Measurements from ENCODE around the gene TBC1D10A. TPM values are rescaled to one million over a fixed set of nuclear protein-coding genes. Genes with fewer than 3 reads are reported as not detected.

TBC1D10A gene
- total and polyA plus RNA-seq, 9 donors: 6.1 to 39.3 (median 28.1) TPM

- intact Hi-C loops (cut with DNase I): no loop called here
- 19 to 28% (median 26%) methylated on average over 3 of the region's 3 CpGs for WGBS, 3 donors
- no peak overlapping the region for H3K4me3 ChIP-seq
Observed at GRCh38 chr22:30290342-30291057, 36.2 kb downstream of the TBC1D10A start.

GRCh38 chr22:30289980-30290313, 36.8 kb downstream of the TBC1D10A start:
- Histone ChIP-seq H3K27ac (peak overlapping the region; percentile 83 to 87), H3K27me3 (no peaks in the 10 kb centered on the region), H3K4me3 (peak overlapping the region; percentile 42), H3K36me3 (no peaks in the 10 kb centered on the region), H3K9me3 (no peaks in the 10 kb centered on the region), H3K4me1 (ENCODE audit: insufficient read depth) (peaks cover 17% of the 10 kb centered on the region)
- DNase-seq: no peak
- TF ChIP-seq POLR2A (IDR thresholded peaks at IDR 0.05): peak; percentile 16
- TF ChIP-seq EP300 (IDR thresholded peaks at IDR 0.05): no peak
- 9 to 18% (median 14%) methylated on average over 11 to 12 of the region's 12 CpGs for WGBS, 3 donors
- intact Hi-C loops (cut with DNase I): loop anchor here in 3 of 4 donors (2.0 to 5.0 kb wide), 4 partner anchors 35 to 97 kb away; partner anchors contain the start of genes CCDC157 (in 2 of the 3), RNF215 (in 2 of the 3) and SF3A1 (in 2 of the 3)

More at GRCh38 chr22:30290342-30291057, 36.2 kb downstream of the TBC1D10A start:
- peak in 4 of 5 donors; percentile 50 to 64 (median 54) for DNase-seq
- no peak for TF ChIP-seq EP300 (IDR thresholded peaks at IDR 0.05)
- peak; percentile 18 for TF ChIP-seq POLR2A (IDR thresholded peaks at IDR 0.05)
- no peak for TF ChIP-seq CTCF (IDR thresholded peaks at IDR 0.05)
- Histone ChIP-seq H3K4me1 (ENCODE audit: insufficient read depth) (peaks cover 17% of the 10 kb centered on the region), H3K9me3 (no peaks in the 10 kb centered on the region), H3K27me3 (no peaks in the 10 kb centered on the region), H3K27ac (peak overlapping the region; percentile 83 to 87), H3K36me3 (no peaks in the 10 kb centered on the region)

- Histone ChIP-seq H3K27me3 (no peaks in the 10 kb centered on the region), H3K4me3 (peak within 1 kb of the TSS; percentile 97), H3K9me3 (no peaks in the 10 kb centered on the region), H3K4me1 (ENCODE audit: insufficient read depth) (peaks cover 17% of the 10 kb centered on the region), H3K27ac (peak within 1 kb of the TSS; percentile 83 to 87), H3K36me3 (no peaks in the 10 kb centered on the region)
- intact Hi-C loops (cut with DNase I): loop anchor here in 3 of 4 donors (2.0 to 5.0 kb wide), 4 partner anchors 35 to 98 kb away; partner anchors contain the start of genes CCDC157 (in 2 of the 3), RNF215 (in 2 of the 3) and SF3A1 (in 2 of the 3)
- TF ChIP-seq CTCF (IDR thresholded peaks at IDR 0.05) (peak in 1 of 3 donors; percentile 27), POLR2A (IDR thresholded peaks at IDR 0.05) (peak; percentile 79), EP300 (IDR thresholded peaks at IDR 0.05) (peak; percentile 6)
- 0 to 1% (median 0%) methylated on average over 63 to 85 of the region's 85 CpGs for WGBS, 3 donors
- DNase-seq: peak; percentile 98 to 99 (median 99)
Observed at GRCh38 chr22:30289141-30289979, 37.4 kb downstream of the TBC1D10A start, which contains the start of gene CASTOR1. Gene CASTOR1, minus strand, starts transcription at chr22:30289505. Its CDS starts 8 bp downstream, at chr22:30289497.

- intact Hi-C loops (cut with DNase I): loop anchor here in 3 of 4 donors (2.0 to 5.0 kb wide), 4 partner anchors 36 to 99 kb away; partner anchors contain the start of genes CCDC157 (in 2 of the 3), RNF215 (in 2 of the 3) and SF3A1 (in 2 of the 3)
- H3K27me3 ChIP-seq: no peaks in the 10 kb centered on the region
- 6 to 9% (median 9%) methylated on average over 22 to 27 of the region's 27 CpGs for WGBS, 3 donors
- peak overlapping the region; percentile 37 to 87 for H3K27ac ChIP-seq
- peak in 4 of 5 donors; percentile 55 to 69 (median 64) for DNase-seq
- no peaks in the 10 kb centered on the region for H3K36me3 ChIP-seq
- peaks cover 17% of the 10 kb centered on the region for H3K4me1 ChIP-seq (ENCODE audit: insufficient read depth)
- no peak for TF ChIP-seq EP300 (IDR thresholded peaks at IDR 0.05)
- no peak for TF ChIP-seq CTCF (IDR thresholded peaks at IDR 0.05)
- TF ChIP-seq POLR2A (IDR thresholded peaks at IDR 0.05): no peak
- no peaks in the 10 kb centered on the region for H3K9me3 ChIP-seq
- peak overlapping the region; percentile 97 for H3K4me3 ChIP-seq
Observed at GRCh38 chr22:30288419-30289140, 38.2 kb downstream of the TBC1D10A start.

All from ovary (tissue), 9 donors.